Measurements from ENCODE around the gene NPIPA3.
"Not testable (repeated sequence)": the region's sequence is repeated elsewhere in the genome, so short reads cannot be mapped to it uniquely, and the experiment has no call there.

The NPIPA3 gene

GRCh38 chr16:14703156-14704011 is at the start of gene NPIPA3:
Gene NPIPA3 (plus strand): TSS chr16:14703411. CDS start chr16:14708944, 5,533 bp downstream.
- CTCF ChIA-PET; POLR2A ChIA-PET; H3K9me3 ChIP-seq (ENCODE audit: control insufficient read depth, insufficient read depth, low read depth, low read length); H3K36me3 ChIP-seq (ENCODE audit: control insufficient read depth in 2 of 2, insufficient read depth in 1 of 2, low read length in 2 of 2); H3K4me3 ChIP-seq (ENCODE audit: low read depth, low read length); H3K27ac ChIP-seq (ENCODE audit: extremely low read depth, low read depth, low read length); H3K4me1 ChIP-seq (ENCODE audit: control insufficient read depth, insufficient read depth, low read length): not testable (repeated sequence)

- Histone ChIP-seq H3K4me1 (ENCODE audit: control insufficient read depth, insufficient read depth, low read length) (no peaks in the 10 kb centered on the region), H3K4me3 (ENCODE audit: low read depth, low read length) (no peak overlapping the region), H3K36me3 (ENCODE audit: control insufficient read depth in 2 of 2, insufficient read depth in 1 of 2, low read length in 2 of 2) (peaks cover 56 to 62% of the 10 kb centered on the region in 2 experiments), H3K9me3 (ENCODE audit: control insufficient read depth, insufficient read depth, low read depth, low read length) (no peaks in the 10 kb centered on the region), H3K27ac (ENCODE audit: extremely low read depth, low read depth, low read length) (no peak overlapping the region)
- CTCF ChIA-PET = no interaction called here
- POLR2A ChIA-PET = no interaction called here
- TF ChIP-seq ZNF350 (tag by site-specific recombination; IDR thresholded peaks at IDR 0.05) = no peak
Measured at GRCh38 chr16:14658063-14658462, 45.1 kb upstream of the NPIPA3 start.

- H3K4me1 ChIP-seq (ENCODE audit: control insufficient read depth, insufficient read depth, low read length) = no peaks in the 10 kb centered on the region
- H3K36me3 ChIP-seq (ENCODE audit: control insufficient read depth in 2 of 2, insufficient read depth in 1 of 2, low read length in 2 of 2) = peaks cover 17 to 57% of the 10 kb centered on the region in 2 experiments
- H3K27ac ChIP-seq (ENCODE audit: extremely low read depth, low read depth, low read length) = no peak overlapping the region
- ChIA-PET POLR2A (no interaction called here), CTCF (no interaction called here)
- TF ChIP-seq BCL11A (tag by site-specific recombination; IDR thresholded peaks at IDR 0.05; ENCODE audit: low read depth) (no peak), PRDM10 (tag by site-specific recombination; IDR thresholded peaks at IDR 0.05) (no peak)
- no peaks in the 10 kb centered on the region for H3K9me3 ChIP-seq (ENCODE audit: control insufficient read depth, insufficient read depth, low read depth, low read length)
- no peak overlapping the region for H3K4me3 ChIP-seq (ENCODE audit: low read depth, low read length)
Measured at GRCh38 chr16:14667347-14668266, 35.6 kb upstream of the NPIPA3 start.

- H3K4me3 ChIP-seq (ENCODE audit: low read depth, low read length) = no peak overlapping the region
- POLR2A ChIA-PET = interaction anchor here (0.7 kb wide), 1 partner anchor 160 kb away, joined by 3 read pairs; no protein-coding TSS in a partner anchor
- H3K36me3 ChIP-seq (ENCODE audit: control insufficient read depth in 2 of 2, insufficient read depth in 1 of 2, low read length in 2 of 2) = peaks cover 13 to 52% of the 10 kb centered on the region in 2 experiments
- no peak for TF ChIP-seq PRDM4 (tag by site-specific recombination; IDR thresholded peaks at IDR 0.05)
- no peak for TF ChIP-seq ZNF426 (tag by site-specific recombination; IDR thresholded peaks at IDR 0.05)
- no peak for TF ChIP-seq ZXDB (tag by site-specific recombination; IDR thresholded peaks at IDR 0.05)
- TF ChIP-seq OSR2 (tag by site-specific recombination; IDR thresholded peaks at IDR 0.05) = no peak
- no peak for TF ChIP-seq ZNF664 (tag by site-specific recombination; IDR thresholded peaks at IDR 0.05)
- no peak for TF ChIP-seq ZNF621 (tag by site-specific recombination; IDR thresholded peaks at IDR 0.05)
- TF ChIP-seq ZNF292 (tag by site-specific recombination; IDR thresholded peaks at IDR 0.05; ENCODE audit: borderline replicate concordance, low read depth) = no peak
- TF ChIP-seq KLF10 (tag by site-specific recombination; IDR thresholded peaks at IDR 0.05) = no peak
- TF ChIP-seq AEBP2 (tag by site-specific recombination; IDR thresholded peaks at IDR 0.05; ENCODE audit: borderline replicate concordance) = no peak
- TF ChIP-seq ZFHX2 (tag by site-specific recombination; conservative IDR thresholded peaks at IDR 0.05) = no peak
- no peak for TF ChIP-seq ZNF202 (tag by site-specific recombination; IDR thresholded peaks at IDR 0.05; ENCODE audit: borderline replicate concordance)
- no peak for TF ChIP-seq ZNF133 (tag by site-specific recombination; IDR thresholded peaks at IDR 0.05)
- TF ChIP-seq ZNF394 (tag by site-specific recombination; IDR thresholded peaks at IDR 0.05; ENCODE audit: borderline replicate concordance) = no peak
Measured at GRCh38 chr16:14668556-14669223, 34.5 kb upstream of the NPIPA3 start.

More at GRCh38 chr16:14668556-14669223, 34.5 kb upstream of the NPIPA3 start:
- CTCF ChIA-PET = no interaction called here
- Histone ChIP-seq H3K9me3 (ENCODE audit: control insufficient read depth, insufficient read depth, low read depth, low read length) (no peaks in the 10 kb centered on the region), H3K4me1 (ENCODE audit: control insufficient read depth, insufficient read depth, low read length) (no peaks in the 10 kb centered on the region), H3K27ac (ENCODE audit: extremely low read depth, low read depth, low read length) (no peak overlapping the region)
